Activated CD4-positive, alpha-beta T cell treated with anti-CD3 and anti-CD28 coated beads, Interleukin-2, Interleukin-4, amounts not matched to agents 100 ng/mL and 50 ng/mL, durations not matched to agents 16 hours and 8 hours (primary cell): Measurements from ENCODE around the gene FSTL1.

Experiments used
- DNase-seq: peaks from one replicate; pipeline ENCODE4 v3.0.0-alpha.2; 2020; ENCODE audit warnings: low spot score

The FSTL1 gene

DNA sequence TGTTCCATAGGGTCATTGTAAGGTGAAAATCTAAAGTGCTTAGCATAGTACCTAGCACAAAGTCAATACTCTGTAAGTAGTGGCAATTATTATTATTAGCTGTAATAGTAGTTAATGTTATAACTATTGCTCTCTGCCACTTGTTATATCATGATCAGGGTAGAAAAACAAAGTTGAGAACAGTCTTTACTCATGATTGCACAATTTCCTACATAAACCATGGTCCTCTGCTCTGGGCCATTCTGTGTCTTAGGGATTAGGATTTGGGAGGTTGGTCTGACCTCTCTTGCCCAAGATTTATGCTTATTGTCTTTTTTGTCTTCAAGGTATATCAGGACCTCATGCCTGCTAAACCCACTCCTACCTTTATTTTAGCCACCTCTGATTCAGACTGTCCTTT is 97.3 kb downstream of the FSTL1 start:
- DNase-seq: no peak

DNA sequence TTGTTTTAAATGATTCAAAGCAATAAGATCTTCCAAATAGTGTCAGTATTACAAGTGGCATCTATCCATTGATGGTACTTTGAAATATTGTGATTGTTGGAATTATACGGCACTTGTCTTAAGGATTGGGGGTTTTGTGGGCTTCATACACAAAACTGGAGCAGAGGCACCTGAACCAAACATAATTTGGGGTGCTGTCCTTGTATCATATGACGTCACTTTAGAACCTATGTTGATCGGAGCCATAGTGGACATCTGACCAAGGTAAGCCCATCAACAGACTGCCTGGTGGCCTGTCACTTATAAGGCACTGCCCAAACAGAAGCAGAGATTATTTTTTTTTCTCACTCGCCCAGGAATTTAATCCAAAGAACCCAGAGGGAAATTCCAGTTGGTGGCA is 98.8 kb downstream of the FSTL1 start:
- no peak for DNase-seq

DNA sequence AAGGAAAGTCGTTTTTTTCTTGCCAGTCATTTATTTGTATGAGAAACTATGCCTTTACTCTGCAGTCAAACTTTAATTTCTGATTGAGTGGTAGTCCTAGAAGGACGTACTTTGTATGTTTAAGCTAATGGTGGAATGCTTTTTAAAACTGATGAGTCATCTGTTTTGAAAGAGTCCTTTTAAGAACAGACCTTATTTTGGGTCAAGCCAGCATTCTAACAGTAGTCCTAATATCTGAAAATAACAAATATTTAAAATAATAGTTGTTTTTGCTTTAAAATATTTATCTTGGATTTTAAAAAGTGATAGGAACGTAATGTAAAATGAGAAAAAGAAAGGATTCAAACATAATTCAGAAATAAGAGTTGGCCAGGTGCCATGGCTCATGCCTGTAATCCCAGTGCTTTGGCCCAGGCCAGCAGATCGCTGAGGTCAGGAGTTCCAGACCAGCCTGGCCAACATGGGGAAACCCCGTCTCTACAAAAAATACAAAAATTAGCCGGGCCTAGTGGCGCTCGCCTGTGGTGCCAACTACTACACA is 100.3 kb downstream of the FSTL1 start:
- no peak for DNase-seq

DNA sequence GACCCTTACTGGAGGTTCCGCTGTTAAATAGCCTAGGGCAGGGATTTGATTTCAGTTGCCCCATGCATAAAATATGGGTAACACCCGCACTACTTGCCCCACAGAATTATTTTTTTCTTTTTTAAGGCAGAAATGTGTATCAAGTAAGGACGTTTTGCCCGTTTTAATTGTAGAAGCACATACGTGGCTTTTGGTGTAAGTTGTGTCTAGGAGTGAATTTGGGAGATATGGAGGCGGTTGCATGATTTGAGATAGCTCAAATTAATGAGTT is 101.0 kb downstream of the FSTL1 start:
- no peak for DNase-seq

DNA sequence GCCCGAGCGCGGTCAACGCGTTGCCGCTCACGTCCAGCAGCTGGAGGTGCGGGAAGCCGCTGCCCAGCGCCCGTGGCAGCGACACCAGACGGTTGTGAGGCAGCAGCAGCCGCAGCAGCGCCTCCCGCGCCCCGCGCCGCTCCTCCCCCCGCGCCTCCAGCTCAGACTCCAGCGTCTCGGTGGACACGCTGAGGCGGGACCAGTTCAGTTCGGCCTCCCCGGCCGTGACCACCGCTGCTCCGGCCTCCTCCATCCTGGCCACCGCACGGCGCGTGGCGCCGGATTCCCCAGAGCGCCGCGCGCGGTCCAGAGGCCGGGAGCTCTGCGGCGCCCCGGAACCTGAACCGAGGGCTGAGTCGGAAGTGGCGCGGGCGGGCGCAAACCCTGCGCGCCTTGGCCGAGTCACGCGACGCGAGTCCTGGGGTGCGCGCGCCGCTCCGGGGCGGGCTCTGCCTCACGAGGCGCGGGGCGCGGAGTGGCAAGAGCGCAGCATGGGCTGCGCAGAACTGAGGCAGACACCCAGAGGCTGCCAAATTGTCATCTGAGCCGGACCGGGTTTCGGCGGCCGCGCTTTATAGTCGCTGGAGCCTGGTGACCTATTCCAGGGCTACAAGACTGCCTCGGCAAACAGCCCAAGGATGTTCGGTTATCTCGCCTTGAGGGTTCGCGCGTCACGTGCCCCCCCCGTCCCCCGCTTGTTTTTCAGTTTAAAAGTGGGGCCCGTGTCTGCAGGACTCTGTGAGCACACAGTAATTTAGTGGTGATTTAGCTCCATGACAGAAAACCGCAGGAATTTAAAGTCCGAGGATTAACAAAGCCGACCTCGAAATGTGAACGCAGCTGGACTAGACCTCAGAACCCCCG is 101.6 kb downstream of the FSTL1 start, which contains the start of gene LRRC58:
Gene LRRC58 (minus strand): TSS at position 364 of the 864 bp plus-strand sequence. CDS start 111 bp downstream, at position 253.
- peak; percentile 88 for DNase-seq

DNA sequence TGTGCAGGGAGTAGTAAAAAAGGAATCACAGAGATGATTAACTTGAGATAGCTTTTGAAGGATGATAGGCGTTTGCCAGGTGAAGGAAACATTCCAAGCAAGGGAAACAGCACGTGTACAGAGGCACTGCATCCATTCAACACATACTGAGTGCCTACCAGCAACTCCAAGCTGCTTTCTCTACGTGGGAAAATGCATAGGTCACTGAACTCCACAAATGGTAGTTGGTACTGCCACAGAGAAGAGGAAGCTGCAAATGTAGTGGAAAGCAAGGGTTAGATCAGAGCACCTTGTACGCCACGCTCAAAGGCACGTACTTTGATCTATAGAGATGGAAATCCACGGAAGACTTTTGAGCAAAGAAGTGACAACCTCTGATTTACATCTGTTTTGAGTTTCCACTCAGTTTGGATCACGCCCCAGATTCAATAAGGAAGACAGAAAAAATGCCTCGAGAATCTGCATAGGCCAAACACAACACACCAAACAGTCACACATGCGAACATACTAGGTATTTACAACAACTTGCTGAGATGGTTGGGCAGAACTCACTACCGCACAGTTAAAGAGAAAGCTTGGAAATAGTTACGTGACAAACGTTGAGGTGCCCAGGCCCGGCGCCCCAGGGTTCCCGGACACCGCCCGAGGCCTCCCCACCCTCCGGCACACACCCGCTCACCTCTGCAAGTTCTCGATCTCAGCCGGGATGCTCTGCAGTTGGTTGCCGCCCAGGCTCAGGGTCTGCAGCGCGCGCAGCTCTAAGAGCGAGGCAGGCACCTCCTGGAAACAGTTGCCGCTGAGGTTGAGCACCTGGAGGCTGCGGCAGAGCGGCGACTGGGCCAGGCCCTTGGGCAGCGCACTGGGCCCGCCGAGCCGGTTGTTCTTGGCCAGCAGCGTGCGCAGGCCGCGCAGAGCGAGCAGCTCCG is 102.5 kb downstream of the FSTL1 start:
- DNase-seq: peak; percentile 57

DNA sequence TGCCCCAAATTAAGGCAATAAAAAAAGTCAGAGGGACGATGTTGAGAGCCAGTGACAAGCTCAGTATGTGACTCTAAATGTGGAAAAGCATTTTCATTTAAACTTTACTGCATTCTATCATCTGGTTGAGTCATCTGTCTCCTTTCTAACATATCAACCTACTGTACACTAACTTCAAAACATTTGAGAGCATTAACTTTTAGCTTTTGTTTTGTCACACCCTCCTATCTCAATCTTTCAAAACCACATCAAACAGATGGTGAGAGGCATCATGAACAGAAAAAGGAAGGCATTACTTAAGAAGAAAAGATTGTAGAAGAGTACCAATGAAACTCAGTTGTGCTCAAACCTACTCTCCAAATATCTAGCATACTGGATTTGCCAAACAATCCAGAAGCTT is 106.4 kb downstream of the FSTL1 start:
- DNase-seq: peak; percentile 78
